NCI-H2171 (cell line): ENCODE results near the gene FZD4.
"Not testable (repeated sequence)": the region's sequence is repeated elsewhere in the genome, so short reads cannot be mapped to it uniquely, and the experiment has no call there.

Experiments
- DNase-seq: peaks from one replicate; lab custom pipeline; 2025; lab: John Stamatoyannopoulos, UW

The FZD4 gene

GRCh38 chr11:86955361-86956120 lies at the start of gene FZD4:
TSS of gene FZD4 (minus strand) at chr11:86955395. CDS start at chr11:86955085, 310 bp downstream.
- DNase-seq: peak; percentile 56

GRCh38 chr11:87004281-87004680 lies 49.1 kb upstream of the FZD4 start:
- DNase-seq: not testable (repeated sequence)

GRCh38 chr11:87002918-87003317 lies 47.7 kb upstream of the FZD4 start:
- no peak for DNase-seq

GRCh38 chr11:86999859-87000753 lies 44.9 kb upstream of the FZD4 start:
- no peak for DNase-seq

- DNase-seq: no peak
These were observed 44.2 kb upstream of the FZD4 start for GRCh38 chr11:86999388-86999787.

GRCh38 chr11:86996953-86997570 lies 41.9 kb upstream of the FZD4 start:
- no peak for DNase-seq

- DNase-seq: no peak
These were observed 37.8 kb upstream of the FZD4 start for GRCh38 chr11:86993031-86993430.

GRCh38 chr11:86992340-86992739 lies 37.1 kb upstream of the FZD4 start:
- DNase-seq: not testable (repeated sequence)

GRCh38 chr11:86991341-86991740 lies 36.1 kb upstream of the FZD4 start:
- DNase-seq: no peak

GRCh38 chr11:86990515-86990914 lies 35.3 kb upstream of the FZD4 start:
- DNase-seq: no peak

- no peak for DNase-seq
These were observed 34.8 kb upstream of the FZD4 start for GRCh38 chr11:86990031-86990430.

- DNase-seq: no peak
These were observed 33.2 kb upstream of the FZD4 start for GRCh38 chr11:86988351-86988881.

GRCh38 chr11:86987679-86988078 lies 32.5 kb upstream of the FZD4 start:
- DNase-seq: no peak

- DNase-seq: no peak
These were observed 29.5 kb upstream of the FZD4 start for GRCh38 chr11:86984701-86985100.

GRCh38 chr11:86983021-86983488 lies 27.9 kb upstream of the FZD4 start:
- no peak for DNase-seq

GRCh38 chr11:86981777-86982540 lies 26.8 kb upstream of the FZD4 start:
- no peak for DNase-seq

GRCh38 chr11:86980086-86980796 lies 25.0 kb upstream of the FZD4 start:
- DNase-seq: no peak

- DNase-seq: no peak
These were observed 23.8 kb upstream of the FZD4 start for GRCh38 chr11:86978756-86979608.

GRCh38 chr11:86978247-86978646 lies 23.1 kb upstream of the FZD4 start:
- DNase-seq: no peak
